Subcutaneous adipose tissue (tissue), 4 donors: Measurements from ENCODE around the gene TMEM243. TPM values are rescaled to one million over a fixed set of nuclear protein-coding genes. Genes with fewer than 3 reads are reported as not detected.

Source experiments
- total RNA-seq, 4 donors: library from RNA; depleted of rRNA; stranded (reverse); fragments of >200 nt; gene quantifications; one replicate each; pipeline ENCODE4 v1.1.0, GENCODE V29; 2016
- TF ChIP-seq, protein P1 (sequence below): fragments of 450-650 bp; IDR thresholded peaks from one replicate; pipeline ENCODE4 v1.5.1; 2016; ENCODE audit warnings: low read depth, mild to moderate bottlenecking, control low read depth, antibody characterized with exemption, moderate library complexity

The TMEM243 gene
- total RNA-seq, 4 donors from 2014 or later = 23.0 to 60.5 (median 45.7) TPM

DNA sequence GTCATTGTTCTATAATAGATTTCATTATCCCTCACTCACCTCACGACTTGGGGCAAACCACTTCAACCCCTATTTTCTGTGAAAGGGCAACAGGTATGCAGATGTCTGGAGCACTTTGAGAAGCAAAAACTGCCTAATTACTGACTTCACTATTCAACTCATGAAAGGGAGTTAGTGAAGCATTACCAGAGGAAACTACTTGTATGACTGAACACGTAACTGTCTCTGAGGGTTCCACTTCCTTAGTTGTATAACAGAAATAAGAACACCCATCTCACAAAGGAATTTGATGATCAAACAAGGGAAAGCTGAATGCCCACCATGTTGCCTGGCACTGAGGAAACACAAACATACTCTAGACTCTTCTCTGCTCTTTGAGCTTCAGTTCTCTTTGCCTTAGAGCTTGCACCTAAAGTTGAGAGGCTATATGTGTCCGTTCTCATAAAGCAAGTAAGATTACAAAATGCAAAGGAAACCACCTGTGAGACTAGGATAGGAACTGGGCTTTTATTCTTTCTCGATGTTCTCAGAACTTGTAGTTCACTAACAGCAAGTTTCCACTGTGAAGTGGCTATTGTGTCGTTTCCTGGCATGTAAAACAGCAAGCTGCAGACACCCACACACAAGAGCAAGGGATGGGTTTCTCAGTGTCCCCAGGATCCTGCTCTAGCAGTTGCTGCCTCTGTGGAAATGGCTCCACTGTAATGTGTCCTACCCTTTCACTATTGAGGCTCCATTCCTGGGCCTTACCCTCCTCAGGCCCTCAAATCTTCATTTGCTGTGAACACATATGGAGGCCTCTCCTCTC is 2.6 kb downstream of the TMEM243 start:
- TF ChIP-seq, protein P1, sequence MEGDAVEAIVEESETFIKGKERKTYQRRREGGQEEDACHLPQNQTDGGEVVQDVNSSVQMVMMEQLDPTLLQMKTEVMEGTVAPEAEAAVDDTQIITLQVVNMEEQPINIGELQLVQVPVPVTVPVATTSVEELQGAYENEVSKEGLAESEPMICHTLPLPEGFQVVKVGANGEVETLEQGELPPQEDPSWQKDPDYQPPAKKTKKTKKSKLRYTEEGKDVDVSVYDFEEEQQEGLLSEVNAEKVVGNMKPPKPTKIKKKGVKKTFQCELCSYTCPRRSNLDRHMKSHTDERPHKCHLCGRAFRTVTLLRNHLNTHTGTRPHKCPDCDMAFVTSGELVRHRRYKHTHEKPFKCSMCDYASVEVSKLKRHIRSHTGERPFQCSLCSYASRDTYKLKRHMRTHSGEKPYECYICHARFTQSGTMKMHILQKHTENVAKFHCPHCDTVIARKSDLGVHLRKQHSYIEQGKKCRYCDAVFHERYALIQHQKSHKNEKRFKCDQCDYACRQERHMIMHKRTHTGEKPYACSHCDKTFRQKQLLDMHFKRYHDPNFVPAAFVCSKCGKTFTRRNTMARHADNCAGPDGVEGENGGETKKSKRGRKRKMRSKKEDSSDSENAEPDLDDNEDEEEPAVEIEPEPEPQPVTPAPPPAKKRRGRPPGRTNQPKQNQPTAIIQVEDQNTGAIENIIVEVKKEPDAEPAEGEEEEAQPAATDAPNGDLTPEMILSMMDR = no peak

DNA sequence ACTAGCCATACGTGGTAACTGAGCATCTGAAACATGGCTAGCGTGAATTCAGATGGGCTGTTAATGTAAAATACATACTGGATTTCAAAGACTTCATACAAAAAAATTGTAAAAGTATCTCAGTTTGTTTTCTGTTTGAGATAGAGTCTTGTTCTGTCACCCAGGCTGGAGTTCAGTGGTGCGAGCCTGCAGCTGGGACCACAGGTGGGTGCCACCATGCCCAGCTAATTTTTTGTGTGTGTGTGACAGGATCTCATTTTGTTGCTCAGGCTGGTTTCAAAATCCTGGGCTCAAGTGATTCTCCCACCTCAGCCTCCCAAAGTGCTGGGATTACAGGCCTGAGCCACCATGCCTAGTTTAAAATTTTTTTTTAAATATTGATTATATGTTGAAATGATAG is 4.5 kb downstream of the TMEM243 start:
- TF ChIP-seq, protein P1 = no peak

DNA sequence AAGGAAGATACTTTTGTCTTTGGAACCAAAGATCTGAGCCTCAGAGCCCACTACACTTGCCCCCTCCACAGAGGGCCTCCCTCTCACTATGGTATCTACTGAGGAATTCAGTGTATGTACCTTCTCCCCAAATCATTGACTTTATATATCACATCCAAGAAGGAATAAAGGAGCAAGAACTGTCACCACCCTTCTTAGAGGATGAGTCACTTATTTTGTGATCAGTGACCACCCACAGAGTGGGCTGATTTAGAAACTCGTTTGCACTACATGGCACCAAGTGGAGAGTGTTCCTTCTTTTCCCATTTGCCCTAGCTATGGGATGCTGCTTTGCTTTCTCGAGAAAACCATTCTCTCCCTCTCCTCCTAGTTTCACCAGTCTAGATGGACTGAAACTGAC is 5.7 kb downstream of the TMEM243 start:
- TF ChIP-seq, protein P1 = no peak

DNA sequence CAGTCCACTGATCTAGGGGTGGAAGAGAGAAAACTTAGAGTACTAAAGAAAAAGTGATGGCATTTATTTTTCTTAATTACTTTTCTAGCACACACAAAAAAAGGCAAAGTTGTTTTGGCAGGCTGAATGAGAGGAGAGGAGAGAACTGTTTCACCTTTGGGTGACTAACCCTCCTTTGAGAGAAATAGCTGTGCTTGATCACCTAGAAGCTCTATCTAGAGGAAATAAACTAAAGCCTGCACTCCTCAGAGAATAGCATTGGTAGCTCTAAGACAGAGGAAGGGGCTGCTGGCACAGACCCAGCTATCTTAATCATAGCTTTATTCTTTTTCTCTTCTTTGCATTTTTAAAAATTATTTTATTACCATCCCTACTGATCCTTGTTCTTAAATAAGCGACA is 6.3 kb downstream of the TMEM243 start:
- TF ChIP-seq, protein P1 = no peak

DNA sequence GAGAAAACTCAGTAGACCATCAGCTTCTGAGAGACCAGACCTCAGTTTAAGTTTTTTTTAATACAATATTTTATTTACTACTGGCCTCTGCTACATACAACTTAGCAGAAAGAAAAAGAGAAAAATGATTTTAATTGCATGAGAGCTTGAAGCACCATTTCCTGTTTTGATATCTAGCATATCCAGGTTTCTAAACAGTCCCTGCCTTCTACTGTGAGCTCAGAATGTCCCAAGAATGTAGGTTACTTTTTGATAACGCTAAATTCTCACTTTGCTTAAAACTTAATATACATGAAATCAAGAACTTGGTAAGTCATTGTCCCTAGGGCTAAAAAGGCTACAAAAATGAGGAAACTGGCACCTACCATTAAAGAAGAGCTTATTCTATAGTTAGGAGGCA is 7.0 kb downstream of the TMEM243 start:
- TF ChIP-seq, protein P1 = no peak

DNA sequence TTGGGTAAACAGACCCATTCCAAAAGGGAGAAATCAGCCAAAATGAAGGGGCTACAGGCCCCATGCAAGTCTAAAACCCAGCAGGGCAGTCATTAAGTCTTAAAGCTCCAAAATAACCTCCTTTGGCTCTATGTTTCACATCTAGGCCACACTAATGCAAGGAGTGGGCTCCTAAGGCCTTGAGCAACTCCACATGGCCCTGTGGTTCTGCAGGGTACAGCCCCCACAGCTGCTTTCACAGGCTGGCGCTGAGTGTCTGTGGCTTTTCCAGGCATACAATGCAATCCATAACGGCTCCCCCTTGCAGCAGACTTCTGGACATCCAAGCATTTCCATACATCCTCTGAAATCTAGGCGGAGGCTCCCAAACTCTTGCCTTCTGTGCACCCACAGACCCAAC is 9.0 kb downstream of the TMEM243 start:
- TF ChIP-seq, protein P1 = no peak

DNA sequence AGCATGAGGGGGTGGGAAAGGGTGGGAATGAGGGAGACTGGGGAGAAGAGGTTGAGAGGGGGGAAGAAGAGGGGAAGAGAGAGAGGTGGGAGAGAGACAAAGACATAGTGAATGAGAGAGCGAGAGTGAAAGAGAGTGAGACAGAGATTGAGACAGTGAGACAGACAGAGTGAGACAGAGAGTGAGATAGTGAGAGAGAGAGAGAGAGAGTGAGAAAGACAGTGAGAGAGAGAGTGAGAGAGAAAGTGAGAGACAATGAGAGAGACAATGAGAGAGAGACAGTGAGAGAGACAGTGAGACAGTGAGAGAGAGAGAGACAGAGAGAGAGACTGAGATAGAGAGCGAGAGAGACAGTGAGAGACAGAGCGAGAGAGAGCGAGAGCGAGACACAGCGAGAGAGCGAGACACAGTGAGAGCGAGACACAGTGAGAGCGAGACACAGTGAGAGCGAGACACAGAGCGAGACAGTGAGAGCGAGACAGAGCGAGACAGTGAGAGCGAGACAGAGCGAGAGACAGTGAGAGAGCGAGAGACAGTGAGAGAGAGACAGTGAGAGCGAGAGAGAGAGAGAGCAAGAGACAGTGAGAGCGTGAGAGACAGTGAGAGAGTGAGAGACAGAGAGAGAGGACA is 10.1 kb downstream of the TMEM243 start:
- TF ChIP-seq, protein P1 = no peak
